Esophagus muscularis mucosa (tissue), 4 donors: ENCODE results near the gene RPL39.

ENCODE experiments used
- EP300 ChIP-seq: sonication (generic); formaldehyde crosslinking; IDR thresholded peaks from one replicate; pipeline ENCODE4 v1.6.1; 2017; ENCODE audit warnings: antibody characterized with exemption
- POLR2A ChIP-seq: fragments of 450-650 bp; IDR thresholded peaks from one replicate; pipeline ENCODE4 v1.6.1; 2017; ENCODE audit warnings: antibody characterized with exemption, moderate library complexity, mild to moderate bottlenecking, low read depth
- POLR2AphosphoS5 ChIP-seq, 2 donors: sonication (generic); formaldehyde crosslinking; IDR thresholded peaks; one replicate each; pipeline ENCODE4 v1.6.1; 2017; ENCODE audit warnings: antibody characterized with exemption in 2 of 2
- TF ChIP-seq, protein P1 (sequence below), 3 experiments: fragments of 200-600 bp in 2 of 3; fragments of 450-650 bp in 1 of 3; sonication (generic) in 2 of 3; IDR thresholded peaks; one replicate each; pipeline ENCODE4 v1.5.1; 2017 to 2019; ENCODE audit warnings: antibody characterized with exemption in 3 of 3, mild to moderate bottlenecking in 2 of 3, moderate library complexity in 1 of 3

DNA sequence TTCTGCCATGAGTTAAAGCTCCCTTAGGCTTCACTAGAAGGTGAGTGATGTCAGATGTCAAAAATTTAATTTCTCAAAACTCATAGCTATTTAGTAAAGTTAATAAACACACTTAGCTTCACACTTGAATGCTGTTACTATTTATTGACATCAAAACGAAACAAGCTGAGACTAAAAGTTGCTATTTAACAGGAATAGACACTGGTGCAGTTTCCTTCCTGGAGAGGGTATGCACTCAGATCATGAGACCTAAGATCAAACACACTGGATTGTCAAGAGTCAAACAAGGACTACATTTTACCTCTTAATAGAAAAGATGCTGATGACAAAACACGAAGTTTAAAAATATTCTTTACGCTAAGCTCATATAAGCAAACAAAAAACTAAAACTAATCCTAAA lies 42.5 kb upstream of the RPL39 start:
- no peak for TF ChIP-seq POLR2AphosphoS5 (IDR thresholded peaks at IDR 0.05)
- TF ChIP-seq, protein P1, sequence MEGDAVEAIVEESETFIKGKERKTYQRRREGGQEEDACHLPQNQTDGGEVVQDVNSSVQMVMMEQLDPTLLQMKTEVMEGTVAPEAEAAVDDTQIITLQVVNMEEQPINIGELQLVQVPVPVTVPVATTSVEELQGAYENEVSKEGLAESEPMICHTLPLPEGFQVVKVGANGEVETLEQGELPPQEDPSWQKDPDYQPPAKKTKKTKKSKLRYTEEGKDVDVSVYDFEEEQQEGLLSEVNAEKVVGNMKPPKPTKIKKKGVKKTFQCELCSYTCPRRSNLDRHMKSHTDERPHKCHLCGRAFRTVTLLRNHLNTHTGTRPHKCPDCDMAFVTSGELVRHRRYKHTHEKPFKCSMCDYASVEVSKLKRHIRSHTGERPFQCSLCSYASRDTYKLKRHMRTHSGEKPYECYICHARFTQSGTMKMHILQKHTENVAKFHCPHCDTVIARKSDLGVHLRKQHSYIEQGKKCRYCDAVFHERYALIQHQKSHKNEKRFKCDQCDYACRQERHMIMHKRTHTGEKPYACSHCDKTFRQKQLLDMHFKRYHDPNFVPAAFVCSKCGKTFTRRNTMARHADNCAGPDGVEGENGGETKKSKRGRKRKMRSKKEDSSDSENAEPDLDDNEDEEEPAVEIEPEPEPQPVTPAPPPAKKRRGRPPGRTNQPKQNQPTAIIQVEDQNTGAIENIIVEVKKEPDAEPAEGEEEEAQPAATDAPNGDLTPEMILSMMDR (IDR thresholded peaks at IDR 0.05): no peak
- TF ChIP-seq POLR2A: no peak
- TF ChIP-seq EP300: no peak
